B cell (primary cell): ENCODE results near the gene STRADA. TPM values are rescaled to one million over a fixed set of nuclear protein-coding genes. Genes with fewer than 3 reads are reported as not detected.
A peak's percentile ranks its signal among the peaks of the same experiment; 100 is the strongest.

Source experiments
- ATAC-seq: fragments of 200-7000 bp; cut with Tn5 transposase; one replicate; pipeline ENCODE4 v1.10.0; 2021; ENCODE audit warnings: low read depth, mild to moderate bottlenecking, moderate number of reproducible peaks, moderate library complexity
- CTCF ChIA-PET: fragments of 350-600 bp; sonication (Branson Sonifier 250); formaldehyde crosslinking; loops from one replicate; lab custom pipeline; 2021; ENCODE audit warnings: antibody characterized with exemption, inconsistent platforms; lab: Charles Lee
- POLR2A ChIA-PET: fragments of 350-600 bp; sonication (Branson Sonifier 250); formaldehyde crosslinking; loops from one replicate; lab custom pipeline; 2021; ENCODE audit warnings: antibody characterized with exemption; lab: Charles Lee
- DNase-seq: peaks from one replicate; pipeline ENCODE4 v3.0.0; 2013
- H2AFZ ChIP-seq: 2 replicates; pipeline ENCODE4 v1.6.1; 2012; ENCODE audit warnings: mild to moderate bottlenecking, low read depth, low read length; ENCODE audit not compliant: insufficient read depth, poor library complexity, severe bottlenecking
- H3K27ac ChIP-seq, 2 donors: 1 replicate in 1 of 2; 2 replicates in 1 of 2; pipeline ENCODE4 v1.5.1; 2012 to 2013; ENCODE audit warnings: low read length in 2 of 2, mild to moderate bottlenecking in 2 of 2, moderate library complexity in 1 of 2
- H3K27me3 ChIP-seq, 4 experiments: fragments of 200-600 bp in 1 of 4; sonication (generic) in 1 of 4; replicated peaks in 1 of 4; 1 replicate in 2 of 4; 2 replicates in 2 of 4; pipeline versions ENCODE4 v1.6.1 to v1.7.0; 2013 to 2016; ENCODE audit warnings: low read length in 3 of 4, mild to moderate bottlenecking in 2 of 4, mixed read lengths in 1 of 4, moderate library complexity in 1 of 4; ENCODE audit not compliant: insufficient read depth in 4 of 4, control insufficient read depth in 3 of 4; ENCODE audit errors: control extremely low read depth in 1 of 4
- H3K36me3 ChIP-seq, 2 experiments: replicated peaks in 1 of 2; 1 replicate in 1 of 2; 2 replicates in 1 of 2; pipeline versions ENCODE4 v1.6.1 to v1.7.1; 2013; ENCODE audit warnings: low read length in 1 of 2; ENCODE audit not compliant: insufficient read depth in 2 of 2, control insufficient read depth in 1 of 2; ENCODE audit errors: control extremely low read depth in 1 of 2, extremely low read depth in 1 of 2
- H3K4me1 ChIP-seq, 2 donors: fragments of 200-600 bp in 1 of 2; sonication (generic) in 1 of 2; 1 replicate in 1 of 2; 2 replicates in 1 of 2; pipeline versions ENCODE4 v1.5.1 to v1.6.1; 2013 to 2017; ENCODE audit warnings: low read length in 2 of 2; ENCODE audit not compliant: control insufficient read depth in 2 of 2, insufficient read depth in 2 of 2
- H3K4me2 ChIP-seq: replicated peaks from 2 replicates; pipeline ENCODE3; 2012; ENCODE audit warnings: mild to moderate bottlenecking, low read depth, low read length; ENCODE audit not compliant: poor library complexity, severe bottlenecking
- H3K4me3 ChIP-seq, 5 experiments: fragments of 200-600 bp in 1 of 5; sonication (generic) in 1 of 5; 1 replicate in 3 of 5; 2 replicates in 2 of 5; pipeline versions ENCODE4 v1.5.1 to v1.7.0; 2011 to 2016; ENCODE audit warnings: low read length in 4 of 5, mild to moderate bottlenecking in 4 of 5, low read depth in 2 of 5, control low read depth in 1 of 5, moderate library complexity in 1 of 5; ENCODE audit not compliant: insufficient read depth in 1 of 5; ENCODE audit errors: control extremely low read depth in 1 of 5, extremely low read depth in 1 of 5
- H3K79me2 ChIP-seq: fragments of 200-600 bp; sonication (generic); one replicate; pipeline ENCODE4 v1.6.0; 2016; ENCODE audit warnings: low read length; ENCODE audit not compliant: control insufficient read depth, insufficient read depth
- H3K9ac ChIP-seq: fragments of 200-600 bp; sonication (generic); 2 replicates; pipeline ENCODE4 v1.6.1; 2017; ENCODE audit warnings: mild to moderate bottlenecking, low read length, moderate library complexity
- H3K9me3 ChIP-seq, 3 donors: one replicate each; pipeline versions ENCODE4 v1.6.1 to v1.7.1; 2013; ENCODE audit warnings: low read length in 2 of 3; ENCODE audit not compliant: control insufficient read depth in 2 of 3, insufficient read depth in 1 of 3; ENCODE audit errors: control extremely low read depth in 1 of 3
- H4K20me1 ChIP-seq: 2 replicates; pipeline ENCODE4 v1.6.0; 2012; ENCODE audit warnings: mild to moderate bottlenecking, low read length; ENCODE audit not compliant: insufficient read depth, control insufficient read depth, poor library complexity, severe bottlenecking
- H3K27ac Mint-ChIP-seq: one replicate; pipeline ENCODE4 v1.8.0; 2021; ENCODE audit warnings: mixed read lengths
- H3K27me3 Mint-ChIP-seq: one replicate; pipeline ENCODE4 v1.8.0; 2021; ENCODE audit warnings: mixed read lengths
- H3K4me1 Mint-ChIP-seq: one replicate; pipeline ENCODE4 v1.8.0; 2021; ENCODE audit warnings: mixed read lengths
- H3K4me3 Mint-ChIP-seq: one replicate; pipeline ENCODE4 v1.8.0; 2021; ENCODE audit warnings: mixed read lengths
- H3K9me3 Mint-ChIP-seq: one replicate; pipeline ENCODE4 v1.8.0; 2022; ENCODE audit warnings: mixed read lengths; ENCODE audit not compliant: insufficient read depth
- EZH2 ChIP-seq: IDR thresholded peaks from 2 replicates; pipeline ENCODE4 v1.6.1; 2012; ENCODE audit warnings: borderline replicate concordance, low read depth, mild to moderate bottlenecking, moderate library complexity, low read length; ENCODE audit not compliant: insufficient read depth, poor library complexity, severe bottlenecking
- whole genome bisulfite sequencing: methylation state at CpG from one replicate; pipeline ENCODE4 v1.1.5; 2013; ENCODE audit warnings: missing lambda C conversion rate; ENCODE audit not compliant: insufficient coverage; 5-methylcytosine and 5-hydroxymethylcytosine counted together
- intact Hi-C: fragments of 100-400 bp; cut with micrococcal nuclease; formaldehyde crosslinking; loops from one replicate; pipeline ENCODE4 v1.10.0; 2022
- polyA plus RNA-seq: library from polyadenylated mRNA; depleted of rRNA; stranded (reverse); fragments of >200 nt; gene quantifications from 2 replicates; pipeline ENCODE4 v1.2.3, GENCODE V29; 2012
- total RNA-seq, 2 donors: library from RNA; stranded (reverse); fragments of 120-200 nt in 1 of 2; gene quantifications; 1 replicate in 1 of 2; 2 replicates in 1 of 2; pipeline versions ENCODE4 v1.2.3 to v1.2.4, GENCODE V29; 2013 to 2022
- TF ChIP-seq, protein P1 (sequence below): fragments of 200-600 bp; IDR thresholded peaks from one replicate; pipeline ENCODE4 v1.8.0; 2022; ENCODE audit warnings: antibody characterized with exemption, mild to moderate bottlenecking

STRADA gene
- total and polyA plus RNA-seq, 2 donors (not counting 1 experiment from before 2014, with no cell fraction given) = 48.1 to 93.2 TPM

DNA sequence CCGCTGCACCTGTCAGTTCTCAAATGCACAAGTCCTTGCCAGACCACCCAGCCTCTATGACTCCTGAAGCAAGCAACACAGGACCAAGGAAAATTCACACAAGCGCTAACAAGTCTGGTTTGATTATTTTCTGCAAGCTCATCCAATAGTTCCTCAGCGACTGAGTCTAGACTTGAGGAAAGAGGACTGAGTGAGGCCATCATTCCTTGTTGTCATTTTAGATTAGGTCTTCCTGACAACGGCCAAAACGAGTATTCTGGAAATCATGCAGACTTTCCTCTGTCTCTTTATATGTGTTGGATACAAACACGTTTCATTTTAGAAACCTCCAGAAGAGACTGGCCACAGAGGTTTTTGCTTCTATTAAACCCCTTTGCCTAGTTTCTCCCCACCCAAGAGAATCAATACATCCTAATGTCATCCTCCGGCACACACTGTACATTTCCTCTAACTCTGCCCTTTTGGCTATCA is 31.2 kb upstream of the STRADA start:
- ChIA-PET POLR2A (interaction anchor here (0.6 to 4.1 kb wide), 14 partner anchors 11 to 734 kb away, joined by 4 to 113 read pairs (median 6); partner anchors contain the start of genes CEP95, DCAF7, DDX5 and FTSJ3), CTCF (interaction anchor here (0.7 to 3.2 kb wide), 7 partner anchors 8 to 78 kb away, joined by 3 to 15 read pairs (median 6); partner anchors contain the start of gene STRADA)
- Mint-ChIP-seq H3K9me3 (no peaks in the 10 kb centered on the region), H3K4me3 (peak overlapping the region; percentile 98), H3K27me3 (no peaks in the 10 kb centered on the region), H3K4me1 (peaks cover 49% of the 10 kb centered on the region), H3K27ac (peak overlapping the region; percentile 99)
- peaks cover 4 to 17% of the 10 kb centered on the region in 2 experiments for H3K36me3 ChIP-seq
- 8% methylated on average over 5 of the region's 7 CpGs for WGBS
- peak overlapping the region; percentile 92 for H3K9ac ChIP-seq
- peak overlapping the region; percentile 78 to 99 (median 89) for H3K4me3 ChIP-seq
- H3K4me1 ChIP-seq = peaks cover 28 to 34% of the 10 kb centered on the region in 2 donors
- no peaks in the 10 kb centered on the region for H3K27me3 ChIP-seq
- peak overlapping the region; percentile 78 to 94 for H3K27ac ChIP-seq
- no peak for TF ChIP-seq EZH2
- TF ChIP-seq, protein P1, sequence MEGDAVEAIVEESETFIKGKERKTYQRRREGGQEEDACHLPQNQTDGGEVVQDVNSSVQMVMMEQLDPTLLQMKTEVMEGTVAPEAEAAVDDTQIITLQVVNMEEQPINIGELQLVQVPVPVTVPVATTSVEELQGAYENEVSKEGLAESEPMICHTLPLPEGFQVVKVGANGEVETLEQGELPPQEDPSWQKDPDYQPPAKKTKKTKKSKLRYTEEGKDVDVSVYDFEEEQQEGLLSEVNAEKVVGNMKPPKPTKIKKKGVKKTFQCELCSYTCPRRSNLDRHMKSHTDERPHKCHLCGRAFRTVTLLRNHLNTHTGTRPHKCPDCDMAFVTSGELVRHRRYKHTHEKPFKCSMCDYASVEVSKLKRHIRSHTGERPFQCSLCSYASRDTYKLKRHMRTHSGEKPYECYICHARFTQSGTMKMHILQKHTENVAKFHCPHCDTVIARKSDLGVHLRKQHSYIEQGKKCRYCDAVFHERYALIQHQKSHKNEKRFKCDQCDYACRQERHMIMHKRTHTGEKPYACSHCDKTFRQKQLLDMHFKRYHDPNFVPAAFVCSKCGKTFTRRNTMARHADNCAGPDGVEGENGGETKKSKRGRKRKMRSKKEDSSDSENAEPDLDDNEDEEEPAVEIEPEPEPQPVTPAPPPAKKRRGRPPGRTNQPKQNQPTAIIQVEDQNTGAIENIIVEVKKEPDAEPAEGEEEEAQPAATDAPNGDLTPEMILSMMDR = no peak
- H2AFZ ChIP-seq = peak overlapping the region; percentile 93
- intact Hi-C loops = loop anchor here (1.0 to 5.0 kb wide), 8 partner anchors 32 to 374 kb away; partner anchors contain the start of genes DCAF7, FTSJ3, ICAM2 and MAP3K3
- H3K79me2 ChIP-seq = peaks cover 87% of the 10 kb centered on the region
- H3K4me2 ChIP-seq = peak overlapping the region; percentile 88
- no peak for ATAC-seq
- no peak for DNase-seq
- no peaks in the 10 kb centered on the region for H3K9me3 ChIP-seq
- H4K20me1 ChIP-seq = peaks cover 41% of the 10 kb centered on the region

DNA sequence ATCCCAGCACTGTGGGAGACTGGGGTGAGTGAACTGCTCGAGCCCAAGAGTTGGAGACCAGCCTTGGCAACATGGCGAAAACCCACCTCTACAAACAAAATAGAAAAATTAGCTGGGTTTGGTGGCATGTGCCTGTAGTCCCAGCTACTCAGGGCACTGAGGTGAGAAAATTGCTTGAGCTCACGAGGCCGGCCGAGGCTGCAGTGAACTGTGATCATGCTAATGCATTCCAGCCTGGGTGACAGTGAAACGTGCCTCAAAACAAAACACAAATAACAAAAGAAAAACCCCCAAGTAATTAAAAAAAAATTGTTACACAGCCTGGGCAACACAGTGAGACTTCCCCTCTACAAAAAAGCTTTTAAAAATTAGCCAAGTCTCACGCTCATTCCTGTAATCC is 26.8 kb upstream of the STRADA start:
- Histone ChIP-seq H3K9me3 (no peaks in the 10 kb centered on the region), H3K4me2 (no peak overlapping the region), H3K27ac (no peak overlapping the region), H3K9ac (no peak overlapping the region), H4K20me1 (peaks cover 16% of the 10 kb centered on the region), H2AFZ (no peak overlapping the region), H3K79me2 (peaks cover 94% of the 10 kb centered on the region), H3K4me3 (no peak overlapping the region), H3K4me1 (peaks cover 10 to 19% of the 10 kb centered on the region in 2 donors), H3K27me3 (no peaks in the 10 kb centered on the region), H3K36me3 (peaks cover 12 to 33% of the 10 kb centered on the region in 2 experiments)
- ATAC-seq (no peak), DNase-seq (no peak)
- ChIA-PET CTCF (interaction anchor here (0.6 kb wide), 1 partner anchor 538 kb away, joined by 4 read pairs; no protein-coding TSS in a partner anchor), POLR2A (interaction anchor here (0.6 kb wide), 2 partner anchors 48 to 317 kb away, joined by 3 to 4 read pairs; no protein-coding TSS in a partner anchor)
- no peak for TF ChIP-seq EZH2
- TF ChIP-seq, protein P1 = no peak
- no peaks in the 10 kb centered on the region for H3K27me3 Mint-ChIP-seq
- H3K27ac Mint-ChIP-seq = no peak overlapping the region
- no peak overlapping the region for H3K4me3 Mint-ChIP-seq
- peaks cover 46% of the 10 kb centered on the region for H3K4me1 Mint-ChIP-seq
- no peaks in the 10 kb centered on the region for H3K9me3 Mint-ChIP-seq
- WGBS = 86% methylated on average over 4 of the region's 7 CpGs
- intact Hi-C loops = no loop called here
